GM19099 (cell line): ENCODE data around the gene APOB.

Experiments used
- POLR2A ChIP-seq: IDR thresholded peaks from 3 replicates; pipeline ENCODE4 v1.6.1; 2011; ENCODE audit warnings: low read depth; ENCODE audit not compliant: insufficient read length; ENCODE audit errors: extremely low read depth

The APOB gene

DNA sequence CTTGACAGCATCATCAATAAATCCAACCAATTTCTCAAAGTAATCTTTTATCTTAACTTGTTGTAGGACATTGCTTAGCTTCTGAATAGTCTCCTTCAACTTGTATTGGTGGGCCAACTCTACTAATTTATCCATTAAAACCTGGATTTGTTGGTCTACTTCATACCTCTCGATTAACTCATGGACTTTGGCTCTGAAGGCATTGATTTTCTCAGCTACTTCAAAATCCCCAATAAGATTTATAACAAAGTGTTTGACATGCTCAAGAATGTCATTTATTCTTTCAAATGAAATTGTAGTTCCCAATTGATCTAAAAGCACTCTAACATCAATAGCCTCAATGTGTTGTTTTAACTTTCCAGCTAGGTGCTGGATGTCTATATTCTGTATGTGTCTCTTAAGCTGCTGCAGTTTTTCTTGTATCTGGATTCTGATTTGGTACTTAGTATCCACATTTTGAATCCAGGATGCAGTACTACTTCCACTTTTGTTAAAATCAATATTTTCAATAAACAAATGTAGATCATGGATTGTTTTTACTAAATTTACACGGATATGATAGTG lies 34.1 kb downstream of the APOB start:
- TF ChIP-seq POLR2A, result no peak

GRCh38 chr2:21008790-21009661 lies 34.8 kb downstream of the APOB start:
- no peak for TF ChIP-seq POLR2A

GRCh38 chr2:21008014-21008789 lies 35.7 kb downstream of the APOB start:
- TF ChIP-seq POLR2A, result no peak

DNA sequence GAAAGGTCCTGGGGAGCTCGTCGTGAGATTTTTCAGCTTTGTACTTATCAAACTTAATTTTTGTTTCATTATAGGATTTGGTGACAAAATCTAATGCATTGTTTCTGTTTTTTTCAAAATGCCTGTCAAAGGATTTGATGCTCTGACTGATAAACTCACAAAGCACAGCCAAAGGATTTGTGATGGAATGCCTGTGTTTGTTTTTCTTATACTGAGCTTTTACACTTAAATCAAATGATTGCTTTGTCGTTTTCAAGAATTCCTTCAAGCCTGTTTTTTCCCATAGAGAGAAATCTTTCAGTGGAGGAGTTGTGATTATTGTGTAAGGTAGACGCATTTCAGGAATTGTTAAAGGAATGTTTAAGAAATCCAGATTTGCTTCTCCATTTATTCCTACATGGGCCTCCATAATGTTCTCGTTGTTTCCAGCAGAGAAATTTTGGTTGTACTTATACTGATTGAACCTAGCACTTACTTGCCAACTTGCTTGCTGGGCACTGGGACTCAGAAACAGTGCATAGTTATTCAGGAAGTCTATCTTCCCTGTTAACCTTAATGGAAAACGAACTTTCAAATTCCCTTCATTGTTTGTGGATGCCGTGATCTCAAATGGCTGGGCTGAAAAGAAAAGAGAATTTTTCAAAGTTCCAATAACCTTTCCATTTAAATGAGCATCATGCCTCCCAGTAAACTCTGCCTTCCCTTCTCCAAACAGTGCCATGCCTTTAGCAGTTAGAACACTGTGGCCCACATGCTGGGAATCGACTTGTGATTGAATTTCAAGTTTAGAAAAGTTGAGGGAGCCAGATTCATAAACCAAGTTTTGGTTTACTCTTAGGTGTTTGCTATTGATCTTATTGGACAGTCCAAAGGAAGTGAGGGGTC lies 36.5 kb downstream of the APOB start:
- no peak for TF ChIP-seq POLR2A

DNA sequence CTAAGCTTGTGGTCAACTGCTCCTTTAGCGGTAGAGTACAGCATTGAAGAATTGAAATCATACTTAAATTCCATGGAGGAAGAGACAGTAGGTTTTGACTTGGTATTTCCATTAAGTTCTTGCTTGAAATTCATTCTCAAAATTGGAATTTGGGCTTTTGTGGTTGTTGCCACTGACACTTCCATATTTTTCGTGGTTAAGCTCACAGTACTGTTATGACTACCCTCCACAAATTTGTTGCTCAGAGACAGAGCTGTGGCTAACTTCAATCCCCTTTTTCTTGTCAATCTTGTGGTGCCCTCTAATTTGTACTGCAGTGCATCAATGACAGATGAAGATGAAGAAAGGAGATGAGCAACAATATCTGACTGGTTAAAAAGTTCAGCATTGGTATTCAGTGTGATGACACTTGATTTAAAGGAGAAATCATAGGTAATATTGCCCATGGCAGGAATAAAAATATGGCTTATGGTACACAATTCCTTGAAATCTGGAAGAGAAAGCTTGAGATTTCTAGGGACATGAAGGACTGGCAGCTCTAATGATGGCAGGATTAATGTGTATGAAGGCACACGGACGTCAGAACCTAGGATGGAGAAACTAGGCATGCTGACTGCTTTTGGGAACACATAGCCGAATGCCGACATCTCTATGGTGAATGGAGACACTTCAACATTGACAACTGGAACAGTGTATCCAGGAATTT lies 37.3 kb downstream of the APOB start:
- TF ChIP-seq POLR2A, result no peak

- no peak for TF ChIP-seq POLR2A
Measured at GRCh38 chr2:21005700-21006422, 38.0 kb downstream of the APOB start.

GRCh38 chr2:21005111-21005699 lies 38.7 kb downstream of the APOB start:
- no peak for TF ChIP-seq POLR2A

GRCh38 chr2:21004181-21004572 lies 39.7 kb downstream of the APOB start:
- no peak for TF ChIP-seq POLR2A

DNA sequence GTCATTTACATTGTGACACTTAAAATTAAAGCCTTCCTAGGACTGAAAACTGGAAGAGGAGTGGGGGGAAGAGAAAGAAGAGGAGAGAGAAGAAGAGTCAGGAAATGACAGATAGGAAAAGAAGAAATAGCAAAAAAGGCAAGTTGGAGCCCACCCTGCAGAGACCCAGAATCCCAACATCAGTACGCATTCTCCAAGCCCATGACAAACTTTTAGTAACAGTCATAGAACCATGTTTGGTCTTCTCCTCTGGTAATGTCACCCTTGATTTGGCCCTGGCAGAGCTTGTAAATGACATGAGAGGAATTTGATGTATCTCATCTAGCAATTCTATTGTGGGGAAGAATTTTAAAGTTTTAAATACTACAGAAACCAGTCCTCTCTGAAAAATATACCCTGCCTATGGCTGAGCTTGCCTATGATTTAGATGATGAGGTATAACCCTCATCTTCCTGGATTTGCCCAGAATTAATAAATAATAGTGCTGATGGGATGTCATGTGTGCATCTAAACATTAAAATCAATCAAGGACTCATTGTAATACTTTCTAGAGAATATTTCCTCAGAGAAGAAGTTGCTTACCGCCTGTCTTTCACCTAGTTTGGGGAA lies 40.2 kb downstream of the APOB start:
- no peak for TF ChIP-seq POLR2A

DNA sequence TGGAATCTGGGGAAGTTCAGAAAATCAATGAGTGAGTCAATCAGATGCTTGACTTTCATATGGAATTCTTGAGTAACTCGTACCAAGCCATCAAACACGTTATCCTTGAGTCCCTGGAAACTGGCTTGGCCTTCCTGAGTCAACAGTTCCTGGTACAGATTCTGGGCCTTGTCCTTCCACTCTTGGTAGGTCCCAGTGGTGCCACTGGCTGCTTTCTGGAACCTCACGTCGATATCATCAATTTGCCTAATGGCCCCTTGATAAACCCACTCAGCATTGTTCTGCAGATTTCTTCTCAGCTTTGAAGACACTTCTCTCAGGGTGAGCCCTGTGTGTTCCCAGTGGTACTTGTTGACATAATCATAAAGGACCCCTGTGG lies 41.1 kb downstream of the APOB start:
- TF ChIP-seq POLR2A, result no peak

GRCh38 chr2:21001988-21002813 lies 41.7 kb downstream of the APOB start:
- no peak for TF ChIP-seq POLR2A
